ENCODE results near the gene LDLRAD4. TPM values are rescaled to one million over a fixed set of nuclear protein-coding genes. Genes with fewer than 3 reads are reported as not detected.

LDLRAD4 gene
- total and polyA plus RNA-seq, 2 experiments from 2014 or later: 0.73 to 1.9 TPM

- Histone ChIP-seq H3K4me3 (no peak overlapping the region), H4K20me1 (replicated peaks; ENCODE audit: insufficient read depth) (no peaks in the 10 kb centered on the region), H3K36me3 (ENCODE audit: insufficient read depth) (no peaks in the 10 kb centered on the region), H3K4me2 (no peak overlapping the region), H3K27ac (ENCODE audit: low read depth) (no peak overlapping the region), H3K27me3 (ENCODE audit: insufficient read depth) (no peaks in the 10 kb centered on the region), H3K9me2 (ENCODE audit: insufficient read depth) (no peaks in the 10 kb centered on the region), H3K4me1 (ENCODE audit: insufficient read depth) (peaks cover 22% of the 10 kb centered on the region), H3K79me2 (replicated peaks; ENCODE audit: insufficient read depth) (no peaks in the 10 kb centered on the region), H2AFZ (no peak overlapping the region), H3F3A (replicated peaks; ENCODE audit: low read depth) (no peaks in the 10 kb centered on the region)
- ATAC-seq (no peak), DNase-seq (ENCODE audit: low spot score) (no peak)
- no peak for TF ChIP-seq ZNF462 (CRISPR knock-in tag; IDR thresholded peaks at IDR 0.05)
- no peak for TF ChIP-seq ZNF331 (CRISPR knock-in tag; IDR thresholded peaks at IDR 0.05; ENCODE audit: low read depth)
- no peak for TF ChIP-seq JUNB (IDR thresholded peaks at IDR 0.05; ENCODE audit: unreplicated experiment)
- TF ChIP-seq REST (IDR thresholded peaks at IDR 0.05; ENCODE audit: unreplicated experiment): no peak
- no peak for TF ChIP-seq CREB1 (CRISPR knock-in tag; IDR thresholded peaks at IDR 0.05; ENCODE audit: low read depth)
- no peak for TF ChIP-seq CTCF (conservative IDR thresholded peaks at IDR 0.05; ENCODE audit: low read depth in 2 of 2)
- no peak for TF ChIP-seq ZNF114 (CRISPR knock-in tag; IDR thresholded peaks at IDR 0.05)
- no peak for TF ChIP-seq EZH2phosphoT487 (IDR thresholded peaks at IDR 0.05; ENCODE audit: unreplicated experiment)
- no peak for TF ChIP-seq POLR2AphosphoS5 (IDR thresholded peaks at IDR 0.05; ENCODE audit: low read depth)
- no peak for TF ChIP-seq STAT1 (IDR thresholded peaks at IDR 0.05; ENCODE audit: unreplicated experiment)
- TF ChIP-seq ETS1 (IDR thresholded peaks at IDR 0.05): no peak
- no peak for TF ChIP-seq EZH2 (IDR thresholded peaks at IDR 0.05; ENCODE audit: low read depth, unreplicated experiment)
- TF ChIP-seq NANOG (IDR thresholded peaks at IDR 0.05; ENCODE audit: borderline replicate concordance): no peak
- Mint-ChIP-seq H3K4me3 (no peak overlapping the region), H3K27ac (no peak overlapping the region), H3K9me3 (no peaks in the 10 kb centered on the region; the same call in 2 of the 3 replicates), H3K36me3 (ENCODE audit: low read depth) (no peaks in the 10 kb centered on the region), H3K4me1 (peaks cover 19% of the 10 kb centered on the region), H3K27me3 (ENCODE audit: insufficient read depth, low read depth, poor library complexity) (peaks cover 15% of the 10 kb centered on the region)
Measured at GRCh38 chr18:13491138-13491537, 272.6 kb downstream of the LDLRAD4 start.

Measured in GM23338 (cell line).